Measurements from ENCODE around the gene ST3GAL3.

ST3GAL3 gene

GRCh38 chr1:43977376-43978263, 270.3 kb downstream of the ST3GAL3 start:
- no peak for DNase-seq (ENCODE audit: low read depth in 2 of 3, low spot score in 1 of 3)

- no peak for DNase-seq (ENCODE audit: low read depth in 2 of 3, low spot score in 1 of 3)
Measured at GRCh38 chr1:43978264-43978550, 270.9 kb downstream of the ST3GAL3 start.

- peak in 1 of 3 donors; percentile 32 for DNase-seq (ENCODE audit: low read depth in 2 of 3, low spot score in 1 of 3)
Measured at GRCh38 chr1:43978551-43979260, 271.4 kb downstream of the ST3GAL3 start, which contains the start of gene B4GALT2. B4GALT2 (plus strand) TSS chr1:43979210; CDS start chr1:43981161, 1,951 bp downstream.

- no peak for DNase-seq (ENCODE audit: low read depth in 2 of 3, low spot score in 1 of 3)
Measured at GRCh38 chr1:43979261-43979527, 271.9 kb downstream of the ST3GAL3 start.

- DNase-seq (ENCODE audit: low read depth in 2 of 3, low spot score in 1 of 3), result peak in 1 of 3 donors; percentile 43
Measured at GRCh38 chr1:43979528-43980254, 272.4 kb downstream of the ST3GAL3 start.

GRCh38 chr1:43980255-43981134, 273.2 kb downstream of the ST3GAL3 start:
- no peak for DNase-seq (ENCODE audit: low read depth in 2 of 3, low spot score in 1 of 3)

Measured in stimulated activated CD4-positive, alpha-beta T cell treated with anti-CD3 and anti-CD28 coated beads, Interleukin-12 subunit alpha, Interleukin-12 subunit beta, amount 100 ng/mL, for 48 hours (primary cell).